Activated naive CD8-positive, alpha-beta T cell treated with anti-CD3 and anti-CD28 coated beads for 36 hours (primary cell): ENCODE results near the gene NTN3. TPM values are rescaled to one million over a fixed set of nuclear protein-coding genes. Genes with fewer than 3 reads are reported as not detected.
"Not testable (repeated sequence)": the region's sequence is repeated elsewhere in the genome, so short reads cannot be mapped to it uniquely, and the experiment has no call there.

ENCODE experiments used
- DNase-seq: peaks from one replicate; pipeline ENCODE4 v3.0.0; 2021
- H3K27ac Mint-ChIP-seq: one replicate; pipeline ENCODE4 v1.8.0; 2022; ENCODE audit warnings: mild to moderate bottlenecking, moderate library complexity, mixed read lengths
- H3K27me3 Mint-ChIP-seq: one replicate; pipeline ENCODE4 v1.8.0; 2022; ENCODE audit warnings: mild to moderate bottlenecking, mixed read lengths
- H3K36me3 Mint-ChIP-seq: one replicate; pipeline ENCODE4 v1.8.0; 2021; ENCODE audit warnings: mild to moderate bottlenecking, mixed read lengths
- H3K4me1 Mint-ChIP-seq: one replicate; pipeline ENCODE4 v1.8.0; 2021; ENCODE audit warnings: mixed read lengths
- H3K4me3 Mint-ChIP-seq: one replicate; pipeline ENCODE4 v1.8.0; 2022; ENCODE audit warnings: mild to moderate bottlenecking, moderate library complexity, mixed read lengths
- H3K9me3 Mint-ChIP-seq: one replicate; pipeline ENCODE4 v1.8.0; 2022; ENCODE audit warnings: mixed read lengths
- total RNA-seq, 2 experiments: library from RNA; stranded (reverse); gene quantifications; one replicate each; pipeline ENCODE4 v1.2.3, GENCODE V29; 2021

The NTN3 gene
- total RNA-seq, 2 experiments from 2014 or later = not detected

- H3K4me1 Mint-ChIP-seq = peaks cover 19% of the 10 kb centered on the region
- no peaks in the 10 kb centered on the region for H3K36me3 Mint-ChIP-seq
- H3K4me3 Mint-ChIP-seq = peak overlapping the region; percentile 65
- DNase-seq = peak; percentile 67
- H3K9me3 Mint-ChIP-seq = no peaks in the 10 kb centered on the region
- H3K27me3 Mint-ChIP-seq = peaks cover 8% of the 10 kb centered on the region
- H3K27ac Mint-ChIP-seq = no peak overlapping the region
Observed at GRCh38 chr16:2475413-2476344, 4.6 kb downstream of the NTN3 start.

GRCh38 chr16:2476345-2476720, 5.2 kb downstream of the NTN3 start:
- Mint-ChIP-seq H3K9me3 (no peaks in the 10 kb centered on the region), H3K27me3 (peaks cover 8% of the 10 kb centered on the region), H3K4me1 (peaks cover 19% of the 10 kb centered on the region), H3K4me3 (peak overlapping the region; percentile 65), H3K36me3 (no peaks in the 10 kb centered on the region), H3K27ac (no peak overlapping the region)
- DNase-seq = no peak

GRCh38 chr16:2476741-2477140, 5.6 kb downstream of the NTN3 start:
- H3K9me3 Mint-ChIP-seq = no peaks in the 10 kb centered on the region
- no peak overlapping the region for H3K27ac Mint-ChIP-seq
- no peak for DNase-seq
- peak overlapping the region; percentile 65 for H3K4me3 Mint-ChIP-seq
- H3K4me1 Mint-ChIP-seq = peaks cover 19% of the 10 kb centered on the region
- H3K27me3 Mint-ChIP-seq = peaks cover 8% of the 10 kb centered on the region
- H3K36me3 Mint-ChIP-seq = no peaks in the 10 kb centered on the region

- no peaks in the 10 kb centered on the region for H3K36me3 Mint-ChIP-seq
- peaks cover 19% of the 10 kb centered on the region for H3K4me1 Mint-ChIP-seq
- no peak for DNase-seq
- H3K4me3 Mint-ChIP-seq = no peak overlapping the region
- no peaks in the 10 kb centered on the region for H3K9me3 Mint-ChIP-seq
- peaks cover 8% of the 10 kb centered on the region for H3K27me3 Mint-ChIP-seq
- no peak overlapping the region for H3K27ac Mint-ChIP-seq
Observed at GRCh38 chr16:2477327-2477726, 6.2 kb downstream of the NTN3 start.

- H3K27ac Mint-ChIP-seq = no peak overlapping the region
- no peaks in the 10 kb centered on the region for H3K9me3 Mint-ChIP-seq
- no peaks in the 10 kb centered on the region for H3K36me3 Mint-ChIP-seq
- H3K27me3 Mint-ChIP-seq = peaks cover 2% of the 10 kb centered on the region
- no peak overlapping the region for H3K4me3 Mint-ChIP-seq
- DNase-seq = no peak
- peaks cover 16% of the 10 kb centered on the region for H3K4me1 Mint-ChIP-seq
Observed at GRCh38 chr16:2478279-2478678, 7.2 kb downstream of the NTN3 start.

GRCh38 chr16:2479996-2480395, 8.9 kb downstream of the NTN3 start:
- not testable (repeated sequence) for H3K36me3 Mint-ChIP-seq, H3K27ac Mint-ChIP-seq, H3K27me3 Mint-ChIP-seq, H3K4me3 Mint-ChIP-seq, H3K9me3 Mint-ChIP-seq, DNase-seq
- peaks cover 14% of the 10 kb centered on the region for H3K4me1 Mint-ChIP-seq

GRCh38 chr16:2480948-2481347, 9.9 kb downstream of the NTN3 start:
- Mint-ChIP-seq H3K36me3 (no peaks in the 10 kb centered on the region), H3K4me1 (peaks cover 14% of the 10 kb centered on the region), H3K9me3 (no peaks in the 10 kb centered on the region), H3K27ac (no peak overlapping the region), H3K4me3 (no peak overlapping the region), H3K27me3 (no peaks in the 10 kb centered on the region)
- DNase-seq = no peak

- Mint-ChIP-seq H3K27ac (no peak overlapping the region), H3K27me3 (no peaks in the 10 kb centered on the region), H3K4me3 (no peak overlapping the region), H3K36me3 (no peaks in the 10 kb centered on the region), H3K9me3 (no peaks in the 10 kb centered on the region), H3K4me1 (peaks cover 12% of the 10 kb centered on the region)
- no peak for DNase-seq
Observed at GRCh38 chr16:2481676-2482075, 10.6 kb downstream of the NTN3 start.

GRCh38 chr16:2482249-2482648, 11.2 kb downstream of the NTN3 start:
- no peak for DNase-seq
- H3K27me3 Mint-ChIP-seq = no peaks in the 10 kb centered on the region
- peak overlapping the region; percentile 6 for H3K27ac Mint-ChIP-seq
- peaks cover 12% of the 10 kb centered on the region for H3K4me1 Mint-ChIP-seq
- no peaks in the 10 kb centered on the region for H3K9me3 Mint-ChIP-seq
- peaks cover 3% of the 10 kb centered on the region for H3K36me3 Mint-ChIP-seq
- no peak overlapping the region for H3K4me3 Mint-ChIP-seq

- Mint-ChIP-seq H3K9me3 (no peaks in the 10 kb centered on the region), H3K4me3 (no peak overlapping the region), H3K4me1 (peaks cover 16% of the 10 kb centered on the region), H3K27ac (no peak overlapping the region), H3K27me3 (no peaks in the 10 kb centered on the region), H3K36me3 (peaks cover 3% of the 10 kb centered on the region)
- no peak for DNase-seq
Observed at GRCh38 chr16:2482708-2483534, 11.8 kb downstream of the NTN3 start.

GRCh38 chr16:2483939-2484897, 13.1 kb downstream of the NTN3 start:
- no peak for DNase-seq
- Mint-ChIP-seq H3K27ac (no peak overlapping the region), H3K36me3 (peaks cover 3% of the 10 kb centered on the region), H3K9me3 (no peaks in the 10 kb centered on the region), H3K4me3 (no peak overlapping the region), H3K4me1 (peaks cover 16% of the 10 kb centered on the region), H3K27me3 (no peaks in the 10 kb centered on the region)

GRCh38 chr16:2484898-2485508, 13.9 kb downstream of the NTN3 start:
- no peak overlapping the region for H3K4me3 Mint-ChIP-seq
- DNase-seq = no peak
- H3K4me1 Mint-ChIP-seq = peaks cover 16% of the 10 kb centered on the region
- H3K36me3 Mint-ChIP-seq = peaks cover 3% of the 10 kb centered on the region
- no peaks in the 10 kb centered on the region for H3K9me3 Mint-ChIP-seq
- H3K27me3 Mint-ChIP-seq = no peaks in the 10 kb centered on the region
- H3K27ac Mint-ChIP-seq = no peak overlapping the region

- Mint-ChIP-seq H3K4me3 (no peak overlapping the region), H3K36me3 (peaks cover 3% of the 10 kb centered on the region), H3K4me1 (peaks cover 16% of the 10 kb centered on the region), H3K27me3 (no peaks in the 10 kb centered on the region), H3K27ac (no peak overlapping the region), H3K9me3 (no peaks in the 10 kb centered on the region)
- DNase-seq = no peak
Observed at GRCh38 chr16:2485811-2486507, 14.9 kb downstream of the NTN3 start.
